IPS DF 19.7 (cell line): Measurements from ENCODE around the gene CRIM1.

ENCODE experiments used
- DNase-seq: peaks from one replicate; pipeline ENCODE4 v3.0.0-alpha.2; 2013; ENCODE audit warnings: low read depth, low spot score

CRIM1 gene

DNA sequence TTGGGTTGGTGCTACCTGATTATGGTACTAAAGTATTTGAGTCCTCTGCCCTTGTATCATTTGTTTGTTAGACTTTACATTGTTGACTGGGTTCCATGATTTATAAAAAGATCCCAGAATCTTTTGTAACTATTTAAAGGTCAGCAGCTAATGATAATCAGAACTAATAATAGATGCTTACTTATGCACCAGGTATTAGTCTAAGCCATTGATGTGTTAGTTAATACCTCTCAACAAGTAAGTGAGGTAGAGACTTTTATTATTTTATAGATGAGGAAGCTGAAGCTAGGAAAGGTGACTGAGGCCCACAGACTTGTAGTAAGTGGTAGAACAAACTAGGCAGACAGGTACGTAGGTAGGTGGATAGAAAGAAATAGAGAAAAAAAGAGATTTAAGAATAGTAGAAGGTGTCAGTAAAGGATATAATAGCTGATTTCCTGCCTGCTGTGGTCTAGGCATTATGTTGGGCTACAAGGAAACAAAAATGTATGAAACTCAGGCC lies 68.1 kb downstream of the CRIM1 start:
- no peak for DNase-seq

DNA sequence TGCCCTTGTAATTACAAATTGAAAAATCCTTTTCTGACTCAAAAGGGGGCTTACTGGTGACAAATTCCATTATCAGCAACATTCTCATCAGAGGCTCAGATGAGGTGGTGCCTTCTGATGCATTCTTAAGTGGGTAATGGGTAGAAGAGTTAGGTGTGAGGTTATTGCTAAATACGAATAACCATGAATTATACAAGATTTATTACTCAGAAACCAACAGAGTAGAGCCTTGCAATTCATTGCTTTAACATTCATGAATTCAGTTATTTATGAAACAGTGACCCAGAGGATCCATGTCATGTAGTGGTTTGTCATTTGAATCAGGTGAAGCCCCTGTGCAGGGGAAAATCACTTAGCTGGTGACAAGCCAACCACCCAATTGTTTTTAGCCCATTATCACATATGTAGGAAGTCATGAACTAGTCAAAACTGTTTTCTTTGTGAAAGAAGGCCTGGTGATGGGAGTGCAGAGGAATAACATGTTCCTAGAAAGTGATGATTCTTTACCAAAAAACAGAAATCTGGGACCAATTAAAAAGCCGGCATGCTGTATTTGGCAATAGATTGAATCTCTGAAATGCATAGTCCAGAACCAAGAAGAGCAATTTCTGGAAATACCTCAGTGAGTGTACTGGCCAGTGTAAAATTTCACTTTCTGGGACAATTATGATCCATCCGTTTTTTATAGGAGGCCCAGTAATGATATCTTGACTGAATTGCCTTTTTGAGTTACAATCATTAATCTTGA lies 70.2 kb downstream of the CRIM1 start:
- no peak for DNase-seq

DNA sequence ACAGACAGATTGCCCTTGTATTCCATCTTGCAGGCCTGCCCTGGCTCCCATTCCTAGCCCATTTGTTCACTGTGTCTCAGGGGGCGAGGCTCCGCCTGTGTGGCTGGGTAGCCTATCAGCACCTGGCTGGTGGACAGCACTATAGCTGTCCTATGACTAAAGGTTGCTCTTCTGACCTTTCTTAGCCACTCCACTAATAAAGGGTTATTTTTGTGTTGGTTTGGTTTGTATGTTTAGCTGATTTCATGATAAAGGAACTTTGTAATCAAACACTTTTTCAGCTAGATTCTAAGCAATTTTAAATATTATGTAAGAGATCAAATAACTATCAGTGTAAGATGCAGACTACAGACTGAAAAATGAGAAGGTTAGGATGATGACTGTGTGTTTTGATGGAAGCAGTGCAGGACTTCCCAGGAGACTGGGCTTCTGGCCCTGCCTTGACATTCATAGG lies 72.2 kb downstream of the CRIM1 start:
- no peak for DNase-seq

DNA sequence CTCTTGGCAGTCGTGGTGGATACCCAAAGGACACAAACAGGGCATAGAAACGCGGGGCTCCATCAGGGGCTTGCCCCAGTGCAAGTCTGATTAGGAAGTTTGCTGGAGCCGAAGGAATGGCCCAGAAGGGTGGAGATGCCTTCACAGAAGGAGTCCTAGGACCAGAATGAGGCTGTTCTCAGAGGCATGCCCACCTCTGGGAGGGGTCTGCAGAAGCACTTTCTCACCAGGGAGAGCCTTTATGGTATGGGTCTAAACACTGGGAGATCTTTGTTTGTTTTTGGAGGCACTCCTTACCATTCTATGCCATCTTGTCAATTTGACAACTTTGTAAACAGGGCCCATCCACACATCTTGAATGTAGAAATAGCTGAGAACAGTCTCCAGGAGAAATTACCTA lies 75.0 kb downstream of the CRIM1 start:
- DNase-seq: no peak

DNA sequence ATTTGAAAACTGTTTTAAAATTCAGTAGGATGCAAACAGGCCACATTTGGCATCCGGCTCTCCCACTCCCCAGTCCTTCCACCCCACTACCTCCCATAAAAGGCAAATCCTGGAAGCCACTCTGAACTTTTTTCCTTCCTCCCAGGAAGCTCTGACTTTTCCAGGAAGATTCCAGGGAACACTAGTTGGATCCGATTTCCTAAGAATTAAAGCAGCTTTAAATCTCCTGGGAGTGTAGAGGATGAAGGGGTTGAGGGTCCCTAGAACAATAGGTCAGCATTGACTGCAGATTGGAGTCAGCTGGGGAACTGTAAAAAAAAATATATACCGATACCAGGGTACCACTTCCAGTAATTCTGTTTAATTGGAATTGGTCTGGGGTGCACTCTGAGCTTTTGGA lies 76.9 kb downstream of the CRIM1 start:
- DNase-seq: no peak

DNA sequence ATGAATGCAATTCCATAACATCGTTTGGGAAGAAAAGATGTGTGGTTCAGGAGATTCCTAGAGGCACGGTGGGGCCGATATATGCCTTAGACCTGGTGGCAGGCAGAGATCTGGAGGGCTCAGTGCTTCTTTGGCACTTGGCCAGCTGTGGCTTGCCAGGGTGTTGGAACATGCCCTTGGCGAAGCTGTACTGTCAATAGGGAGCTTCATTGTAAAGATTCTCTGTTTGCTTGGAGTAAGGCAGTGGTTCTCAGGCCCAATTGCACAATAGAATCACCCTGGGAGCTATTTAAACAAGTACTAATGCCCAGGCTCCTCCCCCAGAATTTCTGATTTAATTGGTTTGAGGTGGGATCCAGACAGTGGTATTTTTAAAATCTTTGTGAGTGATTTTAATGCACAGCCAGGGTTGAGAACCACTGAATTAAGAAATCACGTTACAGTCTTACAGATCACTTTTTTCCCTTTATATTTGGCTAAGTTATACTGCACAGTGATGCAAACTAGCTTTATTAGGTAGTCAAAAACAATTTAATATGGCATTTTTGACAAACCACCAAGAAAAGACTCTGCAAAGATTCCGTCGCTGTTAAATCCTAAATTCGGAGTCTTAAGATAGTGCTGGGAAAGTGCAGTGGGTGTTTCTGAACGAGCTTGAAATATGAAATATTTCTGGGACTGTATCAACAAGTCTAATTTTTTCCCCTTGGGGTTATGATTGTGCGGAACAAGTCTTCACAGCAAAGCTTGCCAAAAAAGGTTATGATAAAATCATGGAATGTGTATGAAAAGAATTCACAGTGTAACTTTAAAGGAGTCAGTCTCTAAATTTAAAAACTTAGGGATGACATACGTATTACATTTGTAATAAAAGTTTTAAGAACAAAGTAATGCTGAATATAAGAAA lies 78.0 kb downstream of the CRIM1 start:
- DNase-seq: no peak

DNA sequence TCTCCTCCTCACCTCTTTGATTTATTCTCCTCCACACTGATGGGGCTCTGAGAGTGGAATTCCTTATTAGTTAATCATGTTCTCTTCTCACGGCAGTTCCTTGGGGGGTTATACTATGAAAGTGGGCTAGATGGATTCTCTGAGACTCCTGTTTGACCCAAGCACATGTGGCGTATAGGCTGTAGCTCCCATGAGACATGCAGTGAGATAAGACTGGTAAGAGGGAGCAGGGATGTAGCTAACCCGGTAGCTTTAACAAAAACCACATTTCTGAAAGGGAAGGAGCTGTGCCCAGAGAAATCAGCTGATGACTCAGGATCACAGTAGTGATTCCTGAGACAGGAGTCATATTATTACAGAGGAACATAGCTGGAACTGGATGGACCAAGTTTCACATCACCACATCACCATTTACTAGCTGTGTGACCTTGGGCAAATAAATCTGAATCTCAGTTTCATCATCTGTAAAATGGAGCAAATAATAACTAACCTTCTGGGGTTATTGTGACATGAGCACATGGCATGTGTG lies 82.9 kb downstream of the CRIM1 start:
- DNase-seq: no peak

DNA sequence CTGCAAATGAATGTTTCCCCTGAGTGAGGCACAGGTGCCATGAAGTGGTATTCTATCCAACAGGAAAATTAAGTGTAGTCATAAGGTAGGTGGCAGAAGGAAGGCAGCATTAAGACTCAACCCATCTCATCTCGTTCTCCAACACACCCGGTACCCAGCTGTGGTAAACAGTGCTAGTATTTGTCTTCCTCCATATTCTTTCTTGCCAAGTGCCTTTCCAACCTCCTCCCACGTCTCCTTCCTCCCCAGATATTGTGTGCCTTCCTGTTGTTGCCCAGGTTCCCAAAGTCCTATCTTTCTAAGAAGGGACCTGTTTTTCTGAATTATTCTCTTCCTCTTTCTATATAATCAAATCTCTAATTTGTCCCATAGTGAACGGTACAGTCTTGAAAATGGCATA lies 83.5 kb downstream of the CRIM1 start:
- DNase-seq: no peak

DNA sequence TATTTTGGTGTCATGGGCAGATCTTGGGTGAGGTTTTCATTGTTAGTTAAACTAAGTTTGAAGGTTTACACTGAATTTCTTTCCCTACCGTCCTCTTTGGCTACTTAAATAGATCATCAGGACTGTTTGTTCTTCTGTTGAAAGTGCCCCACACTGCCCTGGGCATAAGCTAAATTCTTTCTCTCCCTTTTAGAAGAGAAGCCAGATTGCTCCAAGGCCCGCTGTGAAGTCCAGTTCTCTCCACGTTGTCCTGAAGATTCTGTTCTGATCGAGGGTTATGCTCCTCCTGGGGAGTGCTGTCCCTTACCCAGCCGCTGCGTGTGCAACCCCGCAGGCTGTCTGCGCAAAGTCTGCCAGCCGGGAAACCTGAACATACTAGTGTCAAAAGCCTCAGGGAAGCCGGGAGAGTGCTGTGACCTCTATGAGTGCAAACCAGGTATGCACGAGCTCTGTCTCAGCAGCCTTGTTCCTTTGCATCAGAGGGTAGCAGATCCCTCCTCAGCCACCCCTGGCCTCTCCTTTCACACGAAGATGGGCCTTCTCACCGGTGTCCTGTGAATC lies 85.6 kb downstream of the CRIM1 start:
- DNase-seq: no peak

DNA sequence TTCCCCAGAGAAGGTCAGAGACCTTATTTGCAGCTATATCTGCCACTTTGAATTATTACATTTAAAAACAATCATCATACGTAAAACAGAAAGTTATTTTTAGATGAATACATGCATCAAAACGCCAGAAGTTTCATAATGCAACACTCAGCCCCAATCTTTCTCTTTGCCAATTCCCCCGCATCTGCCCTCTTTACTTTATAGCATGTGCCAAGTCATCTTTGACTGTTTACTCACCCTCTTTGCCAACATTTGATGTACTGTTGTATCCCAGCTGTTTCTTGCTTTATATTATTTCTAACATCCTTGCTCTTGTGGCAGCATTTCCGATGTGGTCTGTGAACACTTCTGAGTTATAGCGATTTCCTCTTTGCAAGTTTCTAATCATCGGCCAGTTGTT lies 86.2 kb downstream of the CRIM1 start:
- no peak for DNase-seq

DNA sequence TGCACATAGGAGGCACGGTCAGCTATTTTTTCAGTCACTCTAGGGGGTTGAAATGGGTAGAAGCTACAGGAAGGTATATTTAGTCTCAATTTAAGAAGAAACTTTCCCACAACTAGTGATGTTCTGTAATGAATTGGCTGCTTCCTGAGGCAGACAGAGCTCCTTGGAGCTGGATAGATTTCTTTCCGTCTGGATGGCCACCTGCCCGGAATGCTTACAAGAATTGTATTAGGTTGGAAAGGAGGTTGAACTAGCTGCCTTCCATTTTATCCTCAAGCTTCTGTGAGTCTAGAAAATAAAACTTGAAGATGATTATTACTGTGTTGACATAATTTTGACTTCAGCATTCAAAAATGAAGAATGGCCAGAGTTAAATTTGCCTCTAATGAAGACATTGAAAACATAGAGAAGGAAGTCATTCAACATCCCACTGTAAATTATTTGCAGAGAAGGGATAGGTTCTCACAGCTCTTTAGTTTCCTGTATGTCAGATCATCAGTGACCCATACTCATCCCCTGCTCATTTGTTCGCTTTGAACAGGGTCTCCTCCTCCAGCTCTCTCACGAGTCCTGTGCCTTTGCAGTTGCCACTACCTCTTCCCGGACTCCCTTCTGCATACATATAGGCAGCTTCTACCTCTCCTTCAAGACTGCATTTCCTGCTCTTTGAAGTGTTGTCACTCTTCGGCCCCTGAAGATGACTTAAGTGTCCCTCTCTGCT lies 88.8 kb downstream of the CRIM1 start:
- DNase-seq: no peak

DNA sequence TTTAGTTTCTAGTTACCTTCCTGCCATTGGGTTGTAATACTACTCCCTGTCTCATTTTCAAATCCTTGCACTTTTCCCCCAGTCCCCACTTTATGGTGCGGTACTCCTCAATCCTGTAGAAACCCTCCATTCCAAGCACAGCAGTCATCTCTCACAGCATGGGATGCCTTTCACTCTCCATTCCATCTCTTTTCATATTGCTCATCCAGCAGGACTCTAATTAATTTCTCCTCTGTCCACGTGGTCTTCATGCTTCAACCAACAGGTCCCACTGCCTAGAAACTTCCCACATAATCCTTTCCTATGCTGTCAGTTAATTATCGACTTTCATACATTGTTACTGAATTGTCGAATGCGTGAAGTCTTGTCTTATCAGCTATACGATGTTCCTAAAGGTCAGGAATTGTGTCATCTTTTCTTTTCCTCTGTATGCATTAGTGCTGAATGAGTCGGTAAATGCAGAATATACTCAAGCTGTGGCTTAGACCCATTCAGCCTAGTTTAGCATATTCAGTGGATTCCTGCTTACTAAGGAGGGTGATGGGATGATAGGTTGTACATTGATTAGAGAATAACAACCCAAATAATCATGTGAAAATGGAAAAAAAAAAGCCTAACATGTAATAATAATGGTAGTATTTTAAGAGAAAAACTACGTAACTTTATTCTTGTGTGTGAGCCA lies 89.7 kb downstream of the CRIM1 start:
- no peak for DNase-seq

DNA sequence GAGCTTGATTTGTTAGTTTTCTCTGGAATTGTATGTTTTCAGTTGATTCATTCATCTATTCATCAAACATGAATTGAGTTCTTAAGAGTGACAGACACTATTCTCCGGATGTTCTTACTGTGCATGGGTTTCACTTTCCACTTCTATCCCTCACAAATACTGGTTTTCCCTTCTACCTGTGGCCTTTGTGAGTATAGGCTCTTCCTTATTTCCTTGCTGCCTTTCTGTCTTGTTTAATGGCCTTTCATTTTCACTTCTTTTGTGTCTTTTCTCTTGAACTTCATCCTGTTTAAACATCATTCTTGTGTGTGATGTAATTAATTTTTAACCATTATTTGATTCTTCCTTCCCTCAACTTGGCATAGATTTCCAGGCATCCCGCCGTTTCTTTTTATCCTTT lies 90.7 kb downstream of the CRIM1 start:
- DNase-seq: no peak

DNA sequence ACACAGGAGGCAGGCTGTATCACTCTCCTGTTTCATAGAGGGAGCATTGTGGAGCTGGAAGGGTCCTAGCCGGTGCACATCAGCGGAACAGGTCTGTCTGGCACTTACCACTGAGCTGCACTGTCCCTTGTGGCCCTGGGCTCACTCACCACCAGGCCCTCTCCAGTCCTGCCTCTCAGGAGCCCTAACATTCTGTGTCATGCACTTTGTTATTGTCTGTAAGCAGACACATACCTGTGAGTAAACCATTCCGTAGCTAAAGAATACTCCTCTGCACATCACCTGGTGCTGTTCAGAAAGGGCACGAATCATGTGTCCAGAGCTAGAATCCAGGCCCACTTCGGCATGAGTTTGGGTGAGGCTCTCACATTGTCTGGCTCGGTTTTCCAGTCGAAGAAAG lies 93.6 kb downstream of the CRIM1 start:
- DNase-seq: no peak

DNA sequence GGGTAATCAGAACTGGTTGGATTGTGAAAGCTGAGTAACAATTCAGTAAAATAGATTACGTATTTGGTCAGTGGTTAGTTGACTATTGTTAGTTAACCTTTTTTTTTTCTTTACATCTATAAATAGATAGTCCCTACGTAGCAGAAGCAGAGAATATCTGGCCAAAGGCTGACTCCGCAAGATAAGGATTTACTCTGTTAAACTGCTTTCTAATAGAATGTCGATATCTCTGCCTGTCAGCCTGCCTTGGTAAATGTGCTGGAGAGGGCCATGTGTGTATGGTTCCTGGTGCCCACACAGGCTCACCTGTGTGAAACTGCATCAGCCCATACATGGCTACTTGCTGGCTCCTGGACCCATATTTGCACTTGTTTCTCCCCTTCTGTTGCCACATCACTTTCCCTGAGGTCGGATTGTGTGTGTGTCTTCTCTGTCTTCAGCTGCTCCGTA lies 94.4 kb downstream of the CRIM1 start:
- DNase-seq: no peak

DNA sequence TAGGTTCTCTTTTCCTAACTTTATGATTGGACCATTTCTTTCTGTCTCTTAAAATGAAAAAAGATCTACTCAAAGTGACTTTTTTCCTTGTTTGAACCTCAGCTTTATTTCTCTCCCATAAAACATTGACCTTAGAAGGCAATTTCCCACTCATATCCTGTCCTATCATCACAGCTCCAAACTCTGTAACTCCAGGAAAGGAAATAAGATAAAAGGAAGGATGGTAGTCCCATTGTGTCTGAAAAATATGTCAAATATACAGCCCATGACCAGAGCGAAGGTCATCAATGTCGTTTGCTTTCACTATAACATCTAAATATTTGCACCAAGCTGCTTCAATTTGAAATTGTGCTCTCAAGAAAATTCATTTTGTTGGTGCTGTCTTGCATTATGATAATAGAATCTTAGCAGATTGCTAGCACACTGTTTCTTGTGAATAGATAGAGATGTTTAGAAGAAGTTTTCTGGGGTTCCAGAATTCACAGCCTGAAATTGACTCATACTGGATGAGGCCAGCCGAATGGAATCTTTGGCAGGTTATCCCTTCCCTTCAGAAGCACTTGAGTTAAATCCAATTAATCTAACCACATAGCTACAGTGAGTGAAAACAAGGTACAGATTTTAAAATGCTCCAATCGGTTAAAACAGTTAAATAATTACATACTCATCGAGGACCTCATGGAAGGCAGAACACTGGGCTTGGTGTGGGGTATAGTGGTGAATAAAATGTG lies 95.1 kb downstream of the CRIM1 start:
- no peak for DNase-seq

DNA sequence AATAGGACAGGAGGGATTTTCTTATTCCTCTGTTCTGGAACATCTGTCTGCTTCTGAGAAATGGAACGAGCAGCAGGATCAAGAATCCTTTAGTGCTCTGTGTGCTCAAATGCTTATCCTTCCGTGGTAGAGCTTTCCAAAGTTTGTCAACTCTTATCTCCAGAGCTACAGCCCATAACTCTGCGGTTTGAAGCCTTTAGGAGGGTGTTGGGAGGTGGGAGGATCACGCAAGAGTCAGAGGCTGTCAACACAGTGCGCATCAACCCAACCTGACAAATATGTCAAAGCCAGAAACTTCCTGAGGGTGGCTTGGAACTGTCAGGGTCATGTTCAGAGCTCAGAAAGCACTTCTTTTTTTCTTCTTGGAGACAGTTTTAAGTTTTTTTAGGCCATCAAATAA lies 95.9 kb downstream of the CRIM1 start:
- DNase-seq: no peak

DNA sequence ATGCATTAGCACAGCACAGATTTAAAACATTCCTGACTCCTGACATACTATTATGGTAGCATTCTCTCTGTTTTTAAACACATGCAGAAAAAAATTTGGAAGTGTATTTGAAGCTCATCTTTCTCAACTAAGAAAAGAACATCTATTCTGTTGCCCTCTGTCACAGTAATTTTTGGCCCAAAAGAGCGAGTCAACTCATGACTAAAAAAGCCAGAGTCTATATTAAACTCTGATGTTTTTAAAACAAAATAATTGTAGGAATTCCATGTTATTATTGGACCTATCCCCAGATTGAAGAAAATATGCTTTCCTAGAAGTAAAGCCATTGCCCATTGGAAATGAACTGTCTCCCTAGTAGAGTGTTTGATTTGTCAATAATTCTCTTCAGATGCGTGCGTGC lies 96.7 kb downstream of the CRIM1 start:
- DNase-seq: no peak

DNA sequence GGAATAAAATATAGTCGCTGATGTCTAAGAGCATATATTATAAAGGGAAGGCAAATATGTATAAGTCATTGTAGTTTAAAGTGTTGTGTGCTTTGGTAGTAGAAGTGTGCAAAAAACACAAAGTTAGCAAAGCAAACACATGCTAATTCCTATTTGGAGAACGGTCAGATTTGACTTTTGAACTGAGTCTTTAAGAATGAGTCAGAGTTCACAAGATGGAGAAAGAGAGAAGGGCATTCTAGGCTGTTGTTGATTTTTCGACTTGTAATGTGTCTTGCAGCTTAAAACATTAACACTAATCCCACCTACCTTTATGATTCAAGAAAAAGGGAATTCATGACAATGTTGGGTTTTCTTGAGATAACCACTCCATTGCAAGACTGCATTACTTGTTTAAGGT lies 98.1 kb downstream of the CRIM1 start:
- no peak for DNase-seq

DNA sequence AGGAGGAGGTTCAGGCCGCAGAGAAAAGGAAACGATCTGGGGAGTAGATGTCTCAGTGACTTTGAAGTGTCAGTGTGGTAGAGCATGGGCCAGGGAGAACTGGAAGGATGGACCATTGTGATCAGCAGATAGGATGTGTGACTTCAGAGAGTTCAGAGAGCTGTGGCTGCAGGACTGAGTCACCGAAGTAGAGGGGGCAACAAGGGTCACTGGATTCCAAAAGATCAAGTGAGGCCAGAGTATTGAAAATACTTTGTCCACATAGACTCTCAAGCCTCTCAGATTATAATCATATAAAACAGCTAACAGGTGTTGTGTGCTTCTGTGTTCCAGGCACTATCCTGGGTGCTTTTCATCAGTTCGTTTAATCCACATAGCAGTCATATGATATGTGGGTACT lies 99.4 kb downstream of the CRIM1 start:
- no peak for DNase-seq
